Subcutaneous adipose tissue (tissue), 4 donors: ENCODE measurements around the gene KIAA2012. TPM values are rescaled to one million over a fixed set of nuclear protein-coding genes. Genes with fewer than 3 reads are reported as not detected.

Experiments
- CTCF ChIP-seq: fragments of 450-650 bp; IDR thresholded peaks from one replicate; pipeline ENCODE4 v1.5.1; 2016; ENCODE audit warnings: low read depth, mild to moderate bottlenecking, control low read depth, antibody characterized with exemption, moderate library complexity
- total RNA-seq, 4 donors: library from RNA; depleted of rRNA; stranded (reverse); fragments of >200 nt; gene quantifications; one replicate each; pipeline ENCODE4 v1.1.0, GENCODE V29; 2016

KIAA2012 gene
- total RNA-seq, 4 donors from 2014 or later, result not detected

GRCh38 chr2:202098291-202098690 is 25.2 kb downstream of the KIAA2012 start:
- TF ChIP-seq CTCF, result no peak

GRCh38 chr2:202099515-202099914 is 26.5 kb downstream of the KIAA2012 start:
- no peak for TF ChIP-seq CTCF

GRCh38 chr2:202100176-202100575 is 27.1 kb downstream of the KIAA2012 start:
- TF ChIP-seq CTCF, result no peak

- no peak for TF ChIP-seq CTCF
Observed at GRCh38 chr2:202101026-202101579, 28.0 kb downstream of the KIAA2012 start.

GRCh38 chr2:202102425-202103000 is 29.5 kb downstream of the KIAA2012 start:
- TF ChIP-seq CTCF, result no peak

GRCh38 chr2:202104286-202104870 is 31.3 kb downstream of the KIAA2012 start:
- no peak for TF ChIP-seq CTCF

GRCh38 chr2:202105025-202105424 is 32.0 kb downstream of the KIAA2012 start:
- TF ChIP-seq CTCF, result no peak
